ENCODE results near the gene VPS8.
"Not testable (repeated sequence)": the region's sequence is repeated elsewhere in the genome, so short reads cannot be mapped to it uniquely, and the experiment has no call there.

Gene VPS8

DNA sequence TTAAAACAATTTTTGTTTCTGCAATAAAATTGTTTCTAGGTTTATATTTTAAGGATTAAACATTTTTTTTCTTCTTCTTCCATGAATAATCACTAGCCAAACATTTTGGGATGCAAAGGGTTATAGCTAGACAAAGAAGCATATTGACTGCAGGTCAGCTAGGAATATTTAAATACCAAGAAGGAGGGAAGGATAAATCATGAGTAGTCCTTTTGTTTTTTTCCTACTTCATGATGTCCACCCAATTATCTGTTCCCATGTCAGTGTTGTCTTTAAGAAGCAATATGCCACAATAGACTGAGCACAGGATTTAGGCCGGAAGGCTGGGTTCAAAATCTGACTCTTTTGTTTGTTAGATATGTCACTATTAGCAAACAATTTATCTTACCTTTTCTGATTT is 82.1 kb downstream of the VPS8 start:
- DNase-seq (ENCODE audit: low read depth), result no peak
- TF ChIP-seq CTCF (IDR thresholded peaks at IDR 0.05; ENCODE audit: control insufficient read depth, extremely low read depth, insufficient read depth), result no peak

DNA sequence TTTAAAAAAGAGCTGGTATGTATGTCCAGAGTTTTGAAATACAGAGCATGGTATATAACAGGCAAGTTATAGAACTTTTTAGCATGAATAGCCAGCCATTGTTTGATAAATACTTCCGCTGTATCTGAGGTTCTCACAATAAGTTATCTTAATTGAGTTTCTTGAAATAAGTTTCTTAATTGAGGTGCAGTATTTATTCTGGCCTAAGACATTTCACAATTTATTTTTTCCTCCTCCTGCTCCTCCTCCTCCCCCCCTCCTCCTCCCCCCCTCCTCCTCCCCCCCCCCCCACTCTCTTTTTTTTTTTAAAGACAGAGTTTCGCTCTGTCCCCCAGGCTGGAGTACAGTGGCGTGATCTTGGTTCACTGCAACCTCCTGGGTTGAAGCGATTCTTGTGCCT is 83.4 kb downstream of the VPS8 start:
- no peak for DNase-seq (ENCODE audit: low read depth)

More for the DNA sequence above, 82.1 kb downstream of the VPS8 start:
- no peak overlapping the region for H3K4me3 ChIP-seq (ENCODE audit: low read depth, low read length)

DNA sequence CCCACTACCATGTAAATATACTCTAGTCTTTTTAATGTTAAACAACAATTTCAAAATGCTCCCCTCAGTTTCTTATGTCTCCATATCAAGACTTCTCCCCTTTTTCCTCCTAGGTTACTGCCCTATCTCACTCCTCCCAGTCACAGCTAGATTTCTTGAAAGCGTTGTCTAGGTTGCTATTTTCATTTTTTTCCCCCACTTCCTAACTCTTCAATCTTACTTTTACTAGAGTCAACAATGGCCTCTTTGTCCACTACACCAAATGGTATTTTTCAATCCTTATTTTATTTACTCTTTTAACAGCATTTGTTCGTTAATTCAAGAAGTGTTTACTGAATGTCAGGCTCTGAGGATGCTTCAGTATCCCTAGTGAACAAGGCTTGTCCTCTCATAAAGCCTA is 84.4 kb downstream of the VPS8 start:
- DNase-seq (ENCODE audit: low read depth), result no peak
- no peak for TF ChIP-seq CTCF (IDR thresholded peaks at IDR 0.05; ENCODE audit: control insufficient read depth, extremely low read depth, insufficient read depth)
- H3K4me3 ChIP-seq (ENCODE audit: low read depth, low read length), result no peak overlapping the region

More for the DNA sequence above, 83.4 kb downstream of the VPS8 start:
- no peak for TF ChIP-seq CTCF (IDR thresholded peaks at IDR 0.05; ENCODE audit: control insufficient read depth, extremely low read depth, insufficient read depth)
- no peak overlapping the region for H3K4me3 ChIP-seq (ENCODE audit: low read depth, low read length)

DNA sequence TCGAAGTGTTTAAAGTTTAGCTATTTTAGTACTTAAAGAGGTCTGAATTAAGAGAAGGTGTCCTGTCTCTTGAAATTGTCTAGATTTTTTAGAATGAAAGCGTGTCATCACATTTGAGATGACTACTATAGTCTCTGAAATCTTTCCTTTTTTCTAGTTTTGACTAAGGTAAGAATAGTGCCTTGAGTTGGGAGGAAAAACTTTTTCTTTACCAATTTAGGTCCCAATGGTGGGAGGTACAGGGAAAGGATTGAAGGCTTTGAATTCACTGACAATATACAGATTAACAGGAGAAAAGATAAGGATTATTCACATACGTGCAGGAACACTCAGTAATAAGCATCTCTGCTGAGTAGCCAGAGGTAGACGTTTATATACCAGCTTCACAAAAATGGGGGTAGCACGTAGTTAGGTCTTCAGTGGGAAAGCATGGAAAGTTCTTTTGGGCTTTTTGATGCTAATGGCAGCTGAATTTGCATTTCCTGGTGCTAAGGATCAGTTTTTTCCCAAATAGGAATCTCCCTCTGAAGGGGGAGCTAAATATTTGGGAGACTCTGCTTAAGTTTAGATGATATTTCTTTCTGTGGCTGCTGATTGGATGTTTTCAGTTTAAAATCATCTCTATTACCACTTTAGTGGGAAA is 88.1 kb downstream of the VPS8 start:
- TF ChIP-seq CTCF (IDR thresholded peaks at IDR 0.05; ENCODE audit: control insufficient read depth, extremely low read depth, insufficient read depth), result no peak
- H3K4me3 ChIP-seq (ENCODE audit: low read depth, low read length), result no peak overlapping the region
- no peak for DNase-seq (ENCODE audit: low read depth)

DNA sequence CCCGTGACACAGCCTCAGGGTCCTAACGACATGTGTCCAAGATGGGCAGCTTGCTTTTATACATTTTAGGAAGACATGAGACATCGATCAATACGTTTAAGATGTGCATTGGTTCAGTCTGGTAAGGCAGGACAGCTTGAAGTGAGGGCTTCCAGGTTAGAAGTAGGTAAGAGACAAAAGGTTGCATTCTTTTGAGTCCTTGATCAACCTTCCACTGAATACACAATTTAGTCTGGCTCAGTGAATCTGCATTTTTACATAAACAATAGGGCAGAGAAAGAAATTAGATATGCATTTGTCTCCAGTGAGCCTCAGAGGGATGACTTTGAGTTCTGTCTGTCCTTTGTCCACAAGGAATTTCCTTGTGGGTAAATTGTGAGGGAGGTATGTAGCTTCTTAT is 95.1 kb downstream of the VPS8 start:
- DNase-seq (ENCODE audit: low read depth); H3K4me3 ChIP-seq (ENCODE audit: low read depth, low read length): not testable (repeated sequence)

GRCh38 chr3:184907681-184908649 is 96.0 kb downstream of the VPS8 start:
- no peak for DNase-seq (ENCODE audit: low read depth)
- no peak for TF ChIP-seq CTCF (IDR thresholded peaks at IDR 0.05; ENCODE audit: control insufficient read depth, extremely low read depth, insufficient read depth)
- H3K4me3 ChIP-seq (ENCODE audit: low read depth, low read length), result no peak overlapping the region

- no peak for TF ChIP-seq CTCF (IDR thresholded peaks at IDR 0.05; ENCODE audit: control insufficient read depth, extremely low read depth, insufficient read depth)
- H3K4me3 ChIP-seq (ENCODE audit: low read depth, low read length), result no peak overlapping the region
Observed at GRCh38 chr3:184908859-184909258, 96.9 kb downstream of the VPS8 start.

More at GRCh38 chr3:184908859-184909258, 96.9 kb downstream of the VPS8 start:
- DNase-seq (ENCODE audit: low read depth), result no peak
